ENCODE measurements around the gene SRPK1. TPM values are rescaled to one million over a fixed set of nuclear protein-coding genes. Genes with fewer than 3 reads are reported as not detected.

SRPK1 gene
- total RNA-seq (2022; extraction: Qiagen RNA extraction) = 24.9 to 54.2 TPM (median 29.4 TPM) in 5 replicates

DNA sequence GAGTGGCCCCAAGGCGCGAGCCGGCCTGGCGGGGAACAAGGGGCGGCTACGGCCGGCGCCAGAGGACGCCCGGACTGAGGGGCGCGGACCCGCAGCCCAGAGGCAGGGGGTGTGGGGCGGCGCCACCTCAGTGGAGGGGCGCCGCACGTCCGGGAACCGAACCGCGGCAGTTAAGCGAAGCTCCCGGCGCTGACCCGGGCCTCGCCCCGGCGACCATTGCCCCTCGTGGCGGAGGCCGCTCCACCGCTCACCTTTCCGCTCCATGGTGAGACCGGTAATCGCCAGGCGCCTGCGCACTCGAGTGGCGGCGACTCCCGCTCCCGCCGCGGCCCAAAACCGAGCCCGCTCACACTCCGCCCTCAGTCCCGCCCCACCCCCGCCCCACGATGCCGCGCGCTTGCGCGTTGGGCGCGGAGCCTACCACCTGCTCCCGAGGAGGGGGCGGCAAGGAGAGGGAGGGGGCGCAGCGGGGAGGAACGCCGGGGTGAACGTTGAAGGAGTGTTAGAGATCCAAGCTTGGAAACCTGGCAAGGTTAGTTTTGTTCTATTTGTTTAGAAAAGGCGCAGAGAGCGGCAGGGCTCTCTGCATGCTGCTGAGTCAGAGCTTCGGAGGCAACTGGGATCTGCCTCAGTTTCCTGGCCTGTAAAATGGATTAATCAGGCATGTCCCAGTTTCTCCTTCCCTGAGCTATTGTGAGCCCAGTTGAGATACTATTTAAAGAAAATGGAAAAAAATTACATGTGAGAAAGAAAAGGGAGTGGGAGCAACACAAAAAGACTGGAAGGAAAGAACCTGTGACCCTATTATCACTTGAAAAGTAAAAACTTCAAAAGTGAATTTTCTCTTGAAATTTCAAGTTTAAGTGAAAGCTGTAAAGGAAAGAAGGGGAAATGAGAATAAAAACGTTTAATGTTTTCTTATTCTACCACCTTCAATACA lies at the start of gene SRPK1:
Gene SRPK1 (minus strand): TSS at position 306 of the 940 bp plus-strand sequence. CDS start 42 bp downstream, at position 264.

DNA sequence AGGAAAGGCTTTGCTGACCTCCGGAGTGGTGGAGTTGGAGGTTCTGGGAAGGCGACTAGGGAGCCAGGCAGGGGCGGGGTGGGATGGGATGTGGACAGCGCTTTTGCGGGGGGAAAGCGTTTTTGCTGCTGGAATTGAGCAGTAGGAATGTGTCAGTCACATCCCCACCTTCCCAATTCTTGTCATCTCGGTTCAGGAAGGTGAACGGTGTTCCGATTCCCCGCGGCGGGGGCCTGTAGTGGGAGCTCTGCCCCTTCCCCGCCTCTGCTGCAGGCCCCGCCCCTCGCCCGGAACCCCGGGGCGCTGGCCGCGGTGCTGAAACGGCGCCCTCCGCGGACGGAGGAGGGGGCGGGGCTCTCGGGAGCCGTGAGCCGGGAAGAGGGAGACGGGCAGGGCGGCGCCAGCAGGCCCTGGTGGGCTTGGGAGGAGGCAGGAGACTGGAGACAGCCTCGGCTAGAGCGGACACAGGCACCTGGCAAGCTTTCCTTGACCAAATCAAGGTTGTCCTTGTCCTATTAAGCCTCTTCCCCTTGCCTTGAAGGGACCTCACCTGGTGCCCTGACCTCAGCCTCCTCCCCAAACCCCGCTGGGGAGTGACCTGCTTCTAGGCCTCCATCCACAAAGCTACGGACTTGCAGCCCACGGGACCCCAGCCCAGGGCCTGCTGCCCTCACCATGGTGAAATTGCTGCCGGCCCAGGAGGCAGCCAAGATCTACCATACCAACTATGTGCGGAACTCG lies 115.7 kb downstream of the SRPK1 start, which contains the start of gene LHFPL5:
Gene LHFPL5 (plus strand): TSS at position 357 of the 741 bp plus-strand sequence. CDS start 319 bp downstream, at position 676.

Other genes with a start within 250 kb of the SRPK1 start
- gene FKBP5, start 232.2 kb downstream of the SRPK1 start, total RNA-seq (2022; extraction: Qiagen RNA extraction) = 102 to 165 TPM (median 126 TPM) in 5 replicates
- gene ARMC12, start 184.1 kb downstream of the SRPK1 start, total RNA-seq (2022; extraction: Qiagen RNA extraction) = 0.52 to 1.0 TPM (median 0.62 TPM) in 5 replicates
- 0.60 to 1.6 TPM (median 0.66 TPM) in 5 replicates for gene CLPSL2, start 144.5 kb downstream of the SRPK1 start, total RNA-seq (2022; extraction: Qiagen RNA extraction)
- gene CLPSL1, start 140.1 kb downstream of the SRPK1 start, total RNA-seq (2022; extraction: Qiagen RNA extraction) = not detected in 5 replicates
- not detected in 5 replicates for gene CLPS, start 123.8 kb downstream of the SRPK1 start, total RNA-seq (2022; extraction: Qiagen RNA extraction)
- gene LHFPL5, start 115.7 kb downstream of the SRPK1 start, total RNA-seq (2022; extraction: Qiagen RNA extraction) = 0.09 to 0.15 TPM (median 0.12 TPM) in 3 of 5 replicates, not detected in the others
- gene SLC26A8, start 103.5 kb upstream of the SRPK1 start, total RNA-seq (2022; extraction: Qiagen RNA extraction) = 0.10 TPM in 1 of 5 replicates, not detected in the others
- gene MAPK14, start 106.7 kb upstream of the SRPK1 start, total RNA-seq (2022; extraction: Qiagen RNA extraction) = 21.9 to 30.1 TPM (median 26.6 TPM) in 5 replicates
- gene MAPK13, start 209.4 kb upstream of the SRPK1 start, total RNA-seq (2022; extraction: Qiagen RNA extraction) = 0.45 to 0.93 TPM (median 0.81 TPM) in 5 replicates